Measurements from ENCODE around the gene ARHGAP15.

- TF ChIP-seq EZH2phosphoT487 (IDR thresholded peaks at IDR 0.05; ENCODE audit: insufficient read depth, low read depth) (no peak), EZH2 (IDR thresholded peaks at IDR 0.05; ENCODE audit: insufficient read depth, poor library complexity, severe bottlenecking) (no peak)
Observed at GRCh38 chr2:143254110-143254509, 124.9 kb downstream of the ARHGAP15 start.
